Measurements from ENCODE around the gene ZCCHC24. TPM values are rescaled to one million over a fixed set of nuclear protein-coding genes. Genes with fewer than 3 reads are reported as not detected.
A peak's percentile ranks its signal among the peaks of the same experiment; 100 is the strongest.
"Not testable (repeated sequence)": the region's sequence is repeated elsewhere in the genome, so short reads cannot be mapped to it uniquely, and the experiment has no call there.

Gene ZCCHC24
- polyA plus RNA-seq, 1 donor from 2014 or later, result 0.80 TPM

DNA sequence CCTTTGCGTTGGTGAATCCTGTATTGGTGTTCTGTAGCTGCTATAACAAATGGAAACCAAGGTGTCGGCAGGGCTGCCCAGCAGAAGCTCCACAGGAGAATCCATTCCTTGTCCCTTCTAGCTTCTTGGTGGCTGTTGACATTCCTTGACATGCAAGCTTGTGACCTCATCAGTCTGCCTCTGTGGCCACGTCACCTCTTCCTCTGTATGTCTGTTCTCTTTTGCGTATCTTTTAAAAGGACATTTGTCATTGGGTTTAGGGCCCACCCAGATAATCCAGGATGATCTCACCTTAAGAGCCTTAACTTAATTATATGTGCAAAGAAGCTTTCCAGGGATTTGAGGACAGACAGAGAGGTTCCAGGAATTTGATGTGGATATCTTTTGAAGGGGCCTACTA lies 15.3 kb upstream of the ZCCHC24 start:
- peaks cover 11% of the 10 kb centered on the region for H3K27me3 Mint-ChIP-seq
- H3K9me3 Mint-ChIP-seq, result no peaks in the 10 kb centered on the region
- no peaks in the 10 kb centered on the region for H3K4me1 Mint-ChIP-seq
- no peaks in the 10 kb centered on the region for H3K36me3 Mint-ChIP-seq
- no peak overlapping the region for H3K4me3 Mint-ChIP-seq
- H3K27ac Mint-ChIP-seq, result no peak overlapping the region

DNA sequence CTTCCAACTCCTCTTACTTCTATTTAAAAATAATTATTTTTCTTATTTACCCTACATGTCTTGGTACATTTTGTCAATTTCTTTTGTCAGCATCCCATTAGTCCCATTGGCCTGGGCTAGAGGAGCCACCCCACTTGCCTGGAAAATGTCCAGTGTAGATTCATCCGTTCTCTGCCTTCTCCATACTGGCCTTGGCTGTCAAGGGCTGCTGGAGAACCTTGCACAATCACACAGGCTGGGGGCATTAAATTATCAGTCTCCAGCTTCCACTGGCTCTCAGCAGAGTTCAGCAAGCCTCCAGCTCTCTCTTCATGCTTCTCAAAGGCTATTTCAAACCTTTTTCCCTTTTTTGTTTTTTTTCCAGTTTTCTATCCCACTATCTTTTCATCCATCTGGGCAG lies 13.8 kb upstream of the ZCCHC24 start:
- Mint-ChIP-seq H3K4me3 (no peak overlapping the region), H3K36me3 (no peaks in the 10 kb centered on the region), H3K27me3 (peaks cover 11% of the 10 kb centered on the region), H3K9me3 (no peaks in the 10 kb centered on the region), H3K27ac (no peak overlapping the region), H3K4me1 (no peaks in the 10 kb centered on the region)

GRCh38 chr10:79458483-79458882 lies 13.1 kb upstream of the ZCCHC24 start:
- Mint-ChIP-seq H3K27me3 (peaks cover 11% of the 10 kb centered on the region), H3K27ac (no peak overlapping the region), H3K9me3 (no peaks in the 10 kb centered on the region), H3K4me1 (no peaks in the 10 kb centered on the region), H3K4me3 (no peak overlapping the region), H3K36me3 (no peaks in the 10 kb centered on the region)

DNA sequence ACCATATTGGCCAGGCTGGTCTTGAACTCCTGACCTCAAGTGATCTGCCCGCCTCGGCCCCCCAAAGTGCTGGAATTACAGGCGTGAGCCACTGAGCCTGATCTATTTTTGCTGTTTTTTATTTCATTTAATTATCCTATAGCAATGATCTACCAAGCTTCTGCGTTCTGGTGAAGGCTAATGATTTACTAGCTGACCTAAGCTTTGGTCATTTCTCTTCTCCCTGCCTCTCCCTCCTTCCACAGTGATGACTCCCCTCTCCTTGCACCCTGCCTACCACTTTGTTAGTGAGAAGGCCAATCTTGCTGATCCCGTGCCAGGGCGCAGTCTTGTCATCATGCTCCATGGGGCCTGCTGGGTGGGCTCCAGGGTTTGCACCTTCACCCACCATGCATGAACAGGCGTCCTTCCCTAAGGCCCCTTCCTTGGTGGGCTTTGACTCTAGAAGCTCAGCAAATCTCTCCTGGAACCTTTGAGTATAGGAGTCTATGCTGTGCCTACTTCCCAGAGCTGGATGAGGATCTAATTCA lies 11.9 kb upstream of the ZCCHC24 start:
- Mint-ChIP-seq H3K4me3 (no peak overlapping the region), H3K27ac (no peak overlapping the region), H3K9me3 (no peaks in the 10 kb centered on the region), H3K4me1 (no peaks in the 10 kb centered on the region), H3K36me3 (no peaks in the 10 kb centered on the region), H3K27me3 (peaks cover 11% of the 10 kb centered on the region)

DNA sequence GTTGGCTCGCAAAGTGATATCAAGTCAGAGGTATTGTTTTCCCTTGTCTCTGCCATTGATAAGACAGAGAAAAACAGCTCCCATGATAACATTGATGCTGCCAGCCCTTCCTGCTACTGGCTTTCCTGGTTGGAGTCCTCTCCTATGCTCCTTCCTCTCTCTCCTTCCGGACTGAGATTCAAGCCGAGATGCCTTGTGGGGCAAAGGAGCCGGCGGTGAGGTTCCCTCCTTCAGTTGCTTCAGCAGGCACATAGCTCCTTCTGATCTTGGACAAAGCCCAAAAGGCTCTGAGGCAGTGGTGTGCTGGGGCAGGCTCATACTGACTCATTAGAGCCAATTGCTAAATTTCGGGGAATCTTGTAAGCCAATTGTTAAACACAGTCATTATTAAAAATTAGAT lies 8.8 kb upstream of the ZCCHC24 start:
- H3K27ac Mint-ChIP-seq, result no peak overlapping the region
- peaks cover 11% of the 10 kb centered on the region for H3K27me3 Mint-ChIP-seq
- H3K4me1 Mint-ChIP-seq, result no peaks in the 10 kb centered on the region
- H3K9me3 Mint-ChIP-seq, result no peaks in the 10 kb centered on the region
- no peak overlapping the region for H3K4me3 Mint-ChIP-seq
- no peaks in the 10 kb centered on the region for H3K36me3 Mint-ChIP-seq

DNA sequence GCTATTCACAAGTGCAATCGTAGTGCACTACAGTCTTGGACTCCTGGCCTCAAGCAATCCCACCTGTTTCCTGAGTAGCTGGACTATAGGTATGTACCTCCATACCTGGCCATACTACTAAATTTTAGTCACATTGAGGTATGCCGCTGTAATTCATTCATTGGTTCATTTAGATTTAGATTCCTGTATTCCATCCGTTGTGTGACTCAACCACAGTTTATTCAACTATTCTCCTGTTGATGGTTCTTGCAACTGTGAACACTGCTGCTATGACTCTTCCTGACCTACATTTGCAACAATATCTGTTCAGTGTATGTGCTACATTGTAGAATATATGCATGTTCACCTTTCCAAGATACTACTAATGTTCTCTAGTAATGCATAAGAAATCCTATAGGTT lies 8.0 kb upstream of the ZCCHC24 start:
- Mint-ChIP-seq H3K4me1 (no peaks in the 10 kb centered on the region), H3K9me3 (no peaks in the 10 kb centered on the region), H3K4me3 (no peak overlapping the region), H3K36me3 (no peaks in the 10 kb centered on the region), H3K27me3 (peaks cover 8% of the 10 kb centered on the region), H3K27ac (no peak overlapping the region)

GRCh38 chr10:79452174-79452611 lies 6.8 kb upstream of the ZCCHC24 start:
- H3K27me3 Mint-ChIP-seq, result peaks cover 4% of the 10 kb centered on the region
- H3K4me3 Mint-ChIP-seq, result peak overlapping the region in 2 of 4 donors; percentile 50 to 67
- no peaks in the 10 kb centered on the region for H3K36me3 Mint-ChIP-seq
- peaks cover 0 to under 1% (median 0%) of the 10 kb centered on the region in 3 donors for H3K4me1 Mint-ChIP-seq
- peak overlapping the region in 1 of 3 donors; percentile 78 for H3K27ac Mint-ChIP-seq
- H3K9me3 Mint-ChIP-seq, result no peaks in the 10 kb centered on the region

DNA sequence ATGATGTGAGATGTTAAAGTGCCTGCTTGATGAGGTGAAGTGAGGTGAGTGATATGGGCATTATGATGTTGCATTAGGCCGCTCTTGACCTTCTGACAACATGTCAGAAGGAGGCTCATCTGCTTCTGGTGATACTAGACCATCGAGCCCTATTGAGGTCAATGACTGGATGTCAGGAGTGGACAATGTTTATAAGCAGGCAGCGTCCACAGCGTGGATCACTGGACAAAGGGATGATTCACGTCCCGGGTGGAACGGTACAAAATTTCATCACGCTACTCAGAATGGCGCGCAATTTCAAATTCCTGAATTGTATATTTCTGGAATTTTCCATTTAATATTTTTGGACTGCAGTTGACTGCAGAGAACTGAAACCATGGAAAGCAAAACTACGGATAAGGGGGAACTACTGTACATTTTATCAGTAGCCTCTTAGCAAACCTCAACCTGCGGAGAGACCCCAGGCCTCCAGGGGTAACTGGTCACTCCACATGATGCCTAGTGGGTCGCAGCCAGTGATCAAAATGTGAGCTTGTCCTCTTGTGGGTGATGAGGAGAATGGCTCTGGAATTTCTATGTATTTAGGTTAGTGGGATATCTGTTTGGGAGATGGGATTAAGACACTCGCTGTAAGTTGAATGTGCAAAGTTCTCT lies 5.7 kb upstream of the ZCCHC24 start:
- no peak overlapping the region for H3K27ac Mint-ChIP-seq
- no peaks in the 10 kb centered on the region for H3K9me3 Mint-ChIP-seq
- H3K4me1 Mint-ChIP-seq, result peaks cover 1 to 5% (median 5%) of the 10 kb centered on the region in 3 donors
- H3K27me3 Mint-ChIP-seq, result peaks cover 3% of the 10 kb centered on the region
- H3K36me3 Mint-ChIP-seq, result no peaks in the 10 kb centered on the region
- no peak overlapping the region for H3K4me3 Mint-ChIP-seq

GRCh38 chr10:79449181-79450146 lies 4.0 kb upstream of the ZCCHC24 start:
- H3K27me3 Mint-ChIP-seq, result no peaks in the 10 kb centered on the region
- H3K9me3 Mint-ChIP-seq, result no peaks in the 10 kb centered on the region
- H3K4me1 Mint-ChIP-seq, result peaks cover 5 to 7% (median 6%) of the 10 kb centered on the region in 3 donors
- peak overlapping the region in 1 of 4 donors; percentile 43 for H3K4me3 Mint-ChIP-seq
- peak overlapping the region in 1 of 3 donors; percentile 8 for H3K27ac Mint-ChIP-seq
- no peaks in the 10 kb centered on the region for H3K36me3 Mint-ChIP-seq

- H3K36me3 Mint-ChIP-seq, result no peaks in the 10 kb centered on the region
- no peak overlapping the region for H3K4me3 Mint-ChIP-seq
- H3K9me3 Mint-ChIP-seq, result no peaks in the 10 kb centered on the region
Measured at GRCh38 chr10:79448732-79449049, 3.3 kb upstream of the ZCCHC24 start.

GRCh38 chr10:79447911-79448731 lies 2.7 kb upstream of the ZCCHC24 start:
- Mint-ChIP-seq H3K4me3 (peak overlapping the region in 1 of 4 donors; percentile 94), H3K4me1 (peaks cover 11 to 16% (median 16%) of the 10 kb centered on the region in 3 donors), H3K36me3 (no peaks in the 10 kb centered on the region), H3K27me3 (peaks cover 2% of the 10 kb centered on the region), H3K9me3 (no peaks in the 10 kb centered on the region), H3K27ac (peak overlapping the region in 2 of 3 donors; percentile 8 to 59)

More at GRCh38 chr10:79448732-79449049, 3.3 kb upstream of the ZCCHC24 start:
- H3K27ac Mint-ChIP-seq, result peak overlapping the region in 1 of 3 donors; percentile 8
- H3K4me1 Mint-ChIP-seq, result peaks cover 6 to 15% (median 12%) of the 10 kb centered on the region in 3 donors
- H3K27me3 Mint-ChIP-seq, result peaks cover 2% of the 10 kb centered on the region

GRCh38 chr10:79447249-79447648 lies 1.8 kb upstream of the ZCCHC24 start:
- H3K27ac Mint-ChIP-seq, result peak overlapping the region in 2 of 3 donors; percentile 17 to 89
- H3K9me3 Mint-ChIP-seq, H3K36me3 Mint-ChIP-seq, H3K27me3 Mint-ChIP-seq: not testable (repeated sequence)
- H3K4me3 Mint-ChIP-seq, result peak overlapping the region in 3 of 4 donors; percentile 68 to 94 (median 91)
- H3K4me1 Mint-ChIP-seq, result peaks cover 11 to 16% (median 16%) of the 10 kb centered on the region in 3 donors

DNA sequence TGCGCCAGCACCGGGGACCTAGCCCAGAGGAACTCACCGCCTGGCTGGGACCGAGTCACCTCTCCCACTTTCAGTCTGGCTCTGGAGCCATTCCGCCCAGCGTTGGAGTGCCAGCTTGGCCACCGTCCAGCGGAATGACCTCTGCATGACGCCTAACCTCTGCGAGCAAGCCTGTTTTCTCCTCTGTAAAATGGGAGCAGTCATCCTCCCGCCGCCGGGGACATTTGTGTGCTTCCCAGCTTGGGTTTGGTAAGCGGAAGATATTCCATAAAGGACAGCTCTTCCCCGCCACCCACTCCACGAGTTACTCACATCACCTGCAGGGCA lies 1.3 kb upstream of the ZCCHC24 start:
- Mint-ChIP-seq H3K27me3 (peaks cover 2% of the 10 kb centered on the region), H3K9me3 (no peaks in the 10 kb centered on the region), H3K4me3 (peak overlapping the region; percentile 63 to 94 (median 80)), H3K4me1 (peaks cover 11 to 16% (median 16%) of the 10 kb centered on the region in 3 donors), H3K27ac (peak overlapping the region in 2 of 3 donors; percentile 17 to 89), H3K36me3 (no peaks in the 10 kb centered on the region)

GRCh38 chr10:79445977-79446757 lies 743 bp upstream of the ZCCHC24 start:
- Mint-ChIP-seq H3K4me1 (peaks cover 11 to 16% (median 16%) of the 10 kb centered on the region in 3 donors), H3K4me3 (peak overlapping the region; percentile 83 to 95 (median 93)), H3K36me3 (no peaks in the 10 kb centered on the region), H3K27ac (peak overlapping the region in 2 of 3 donors; percentile 37 to 67), H3K9me3 (no peaks in the 10 kb centered on the region), H3K27me3 (peaks cover 2% of the 10 kb centered on the region)
